DMS114 treated with DMSO at 0.1 percent for 48 hours (cell line): ENCODE results near the gene SPHK1.

ENCODE experiments used
- DNase-seq: peaks from one replicate; lab custom pipeline; 2025; ENCODE audit not compliant: unreplicated experiment; lab: John Stamatoyannopoulos, UW

SPHK1 gene

DNA sequence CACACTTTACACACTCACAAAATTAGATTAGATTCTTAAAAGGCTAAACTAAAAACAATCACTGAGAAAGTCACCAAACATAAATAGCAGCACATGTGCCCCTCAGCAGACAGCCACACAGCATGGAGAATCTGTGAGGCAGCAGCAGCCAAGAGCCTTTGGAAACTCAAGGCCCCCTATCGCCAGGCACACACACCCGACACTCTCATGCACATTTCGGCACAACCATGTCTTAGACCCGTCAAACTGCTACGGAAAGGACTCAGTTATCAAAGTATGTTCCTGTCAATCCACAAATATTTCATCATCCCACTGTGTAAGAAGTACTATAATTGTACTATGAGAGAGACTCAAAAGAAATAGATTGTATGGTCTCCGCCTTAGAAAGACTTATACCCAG, 47.6 kb downstream of the SPHK1 start:
- DNase-seq, result no peak

DNA sequence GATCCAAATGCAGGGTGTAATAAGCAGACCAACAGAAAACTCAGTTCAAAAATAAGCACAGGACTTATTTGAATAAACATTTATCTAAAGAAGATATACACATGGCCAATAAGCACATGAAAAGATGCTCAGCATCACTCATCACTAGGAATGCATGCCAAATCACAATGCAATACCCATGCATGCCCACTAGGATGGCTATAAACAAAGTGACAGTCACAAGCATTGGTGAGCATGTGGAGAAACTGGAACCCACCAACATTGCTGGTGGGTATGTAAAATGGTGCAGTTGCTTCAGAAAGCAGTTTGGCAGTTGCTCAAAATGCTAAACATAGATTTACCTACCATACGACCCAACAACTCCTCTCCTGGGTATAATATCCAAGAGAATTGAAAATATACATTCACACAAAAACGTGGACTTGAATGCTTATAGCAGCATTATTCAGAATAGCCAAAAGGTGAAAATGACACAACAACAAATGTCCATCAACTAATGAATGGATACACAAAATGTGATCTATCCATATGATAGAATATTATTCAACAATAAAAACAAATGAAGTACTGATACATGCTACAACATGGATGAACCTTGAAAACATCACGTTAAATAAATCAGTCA, 48.4 kb downstream of the SPHK1 start:
- DNase-seq, result no peak

DNA sequence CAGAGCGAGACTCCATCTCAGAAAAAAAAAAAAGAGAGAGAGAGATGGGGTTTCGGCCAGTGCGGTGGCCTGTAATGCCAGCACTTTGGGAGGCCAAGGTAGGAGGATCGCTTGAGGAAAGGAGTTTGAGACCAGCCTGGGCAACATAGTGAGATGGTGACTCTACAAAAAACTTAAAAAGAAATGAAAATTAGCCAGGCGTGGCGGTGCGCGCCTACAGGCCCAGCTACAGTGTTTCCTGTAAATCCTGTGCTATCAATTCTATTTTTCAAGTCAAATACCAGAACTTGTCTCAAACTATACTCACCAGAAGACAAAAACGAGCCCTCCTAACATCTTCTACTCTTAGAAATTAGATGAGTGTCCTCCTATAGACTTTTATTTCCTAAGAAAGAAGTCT, 49.3 kb downstream of the SPHK1 start:
- no peak for DNase-seq

DNA sequence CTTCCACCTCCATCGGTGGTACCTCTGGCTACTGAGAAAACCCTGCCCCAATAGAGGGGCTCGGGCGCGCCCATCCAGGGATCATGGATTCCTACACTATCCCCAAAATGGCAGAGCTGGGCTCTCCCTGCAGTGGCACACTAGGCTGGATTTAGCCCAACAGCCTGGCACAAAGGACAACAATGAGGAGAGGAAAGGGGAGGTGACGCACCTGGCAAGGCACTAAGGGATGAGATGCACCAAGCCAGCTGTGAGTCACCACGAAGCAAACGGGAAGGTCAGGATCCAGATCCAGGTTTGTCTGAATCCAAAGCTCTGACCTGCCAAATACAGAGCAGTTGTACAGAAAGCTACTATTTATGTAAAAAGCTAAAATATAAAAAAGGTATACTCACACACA, 50.5 kb downstream of the SPHK1 start:
- DNase-seq, result no peak

DNA sequence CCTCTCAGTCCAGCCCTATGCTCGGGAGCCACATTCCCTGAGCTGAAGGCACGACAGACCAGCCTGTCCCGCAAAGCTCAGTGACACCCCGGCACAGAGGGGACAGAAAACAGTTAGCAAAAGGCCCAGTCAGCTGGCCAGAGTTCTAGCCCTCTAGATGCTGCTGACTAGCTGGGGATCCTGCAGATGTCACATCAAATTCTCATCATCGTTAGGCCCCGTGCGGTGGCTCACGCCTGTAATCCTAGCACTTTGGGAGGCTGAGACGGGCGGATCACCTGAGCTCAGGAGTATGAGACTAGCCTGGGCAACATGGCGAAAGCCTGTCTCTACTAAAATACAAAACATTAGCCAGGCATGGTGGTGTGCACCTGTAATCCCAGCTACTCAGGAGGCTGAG, 51.3 kb downstream of the SPHK1 start:
- no peak for DNase-seq
